Hepatocyte (in vitro differentiated cells): Measurements from ENCODE around the gene HSD17B3. TPM values are rescaled to one million over a fixed set of nuclear protein-coding genes. Genes with fewer than 3 reads are reported as not detected.

Experiments used
- DNase-seq: peaks from one replicate; pipeline ENCODE4 v3.0.0-alpha.2; 2016; ENCODE audit warnings: low spot score
- H2AFZ ChIP-seq: fragments of 200-600 bp; sonication (generic); 2 replicates; pipeline ENCODE4 v1.6.0; 2016; ENCODE audit warnings: antibody characterized with exemption, mild to moderate bottlenecking
- H3K27ac ChIP-seq: fragments of 200-600 bp; sonication (generic); 2 replicates; pipeline ENCODE4 v1.5.1; 2016; ENCODE audit warnings: mild to moderate bottlenecking
- H3K27me3 ChIP-seq: fragments of 200-600 bp; sonication (generic); 2 replicates; pipeline ENCODE4 v1.6.1; 2016
- H3K36me3 ChIP-seq: fragments of 200-600 bp; sonication (generic); replicated peaks from 2 replicates; pipeline ENCODE4 v1.5.1; 2016; ENCODE audit warnings: low read depth; ENCODE audit not compliant: insufficient read depth
- H3K4me1 ChIP-seq: fragments of 200-600 bp; sonication (generic); 2 replicates; pipeline ENCODE4 v1.5.1; 2016; ENCODE audit warnings: mild to moderate bottlenecking, moderate library complexity; ENCODE audit not compliant: insufficient read depth
- H3K4me2 ChIP-seq: fragments of 200-600 bp; sonication (generic); 2 replicates; pipeline ENCODE4 v1.6.0; 2016
- H3K4me3 ChIP-seq: fragments of 200-600 bp; sonication (generic); 2 replicates; pipeline ENCODE4 v1.5.1; 2016; ENCODE audit warnings: mild to moderate bottlenecking
- H3K79me2 ChIP-seq: fragments of 200-600 bp; sonication (generic); 2 replicates; pipeline ENCODE4 v1.6.0; 2017; ENCODE audit warnings: mild to moderate bottlenecking
- H3K9me2 ChIP-seq: fragments of 200-600 bp; sonication (generic); replicated peaks from 2 replicates; pipeline ENCODE4 v1.6.0; 2017; ENCODE audit warnings: mild to moderate bottlenecking; ENCODE audit not compliant: insufficient read depth
- H3K9me3 ChIP-seq: fragments of 200-600 bp; sonication (generic); 2 replicates; pipeline ENCODE4 v1.5.1; 2016; ENCODE audit warnings: low read depth, mild to moderate bottlenecking
- H4K20me1 ChIP-seq: fragments of 200-600 bp; sonication (generic); 2 replicates; pipeline ENCODE4 v1.6.0; 2016; ENCODE audit warnings: mild to moderate bottlenecking; ENCODE audit not compliant: insufficient read depth, poor library complexity, severe bottlenecking
- EZH2 ChIP-seq: fragments of 200-600 bp; sonication (generic); IDR thresholded peaks from 2 replicates; pipeline ENCODE4 v1.6.1; 2016; ENCODE audit warnings: antibody characterized with exemption, mild to moderate bottlenecking, borderline replicate concordance
- EZH2phosphoT487 ChIP-seq: fragments of 200-600 bp; sonication (generic); IDR thresholded peaks from one replicate; pipeline ENCODE4 v1.6.1; 2018; ENCODE audit warnings: antibody characterized with exemption, mild to moderate bottlenecking, low read depth, moderate library complexity; ENCODE audit not compliant: unreplicated experiment, severe bottlenecking
- WGBS: methylation state at CpG from one replicate; pipeline ENCODE4 v1.1.6; 2016; ENCODE audit warnings: low lambda C conversion rate; ENCODE audit errors: missing lambda C conversion rate; 5-methylcytosine and 5-hydroxymethylcytosine counted together
- polyA plus RNA-seq: library from polyadenylated mRNA; unstranded; fragments of >200 nt; fragmentation: Nextera tagmentation; extraction: Ambion mirVana; gene quantifications from 2 replicates; pipeline ENCODE4 v1.2.1, GENCODE V29; 2016
- total RNA-seq: library from RNA; depleted of rRNA; stranded (reverse); fragments of >200 nt; gene quantifications from 2 replicates; pipeline ENCODE4 v1.2.3, GENCODE V29; 2014
- TF ChIP-seq, protein P1 (sequence below): fragments of 200-600 bp; sonication (generic); IDR thresholded peaks from 2 replicates; pipeline ENCODE4 v1.5.1; 2016; ENCODE audit warnings: antibody characterized with exemption, mild to moderate bottlenecking; ENCODE audit not compliant: poor library complexity

The HSD17B3 gene
- total and polyA plus RNA-seq, 2 experiments from 2014 or later: 0.67 to 0.74 TPM

DNA sequence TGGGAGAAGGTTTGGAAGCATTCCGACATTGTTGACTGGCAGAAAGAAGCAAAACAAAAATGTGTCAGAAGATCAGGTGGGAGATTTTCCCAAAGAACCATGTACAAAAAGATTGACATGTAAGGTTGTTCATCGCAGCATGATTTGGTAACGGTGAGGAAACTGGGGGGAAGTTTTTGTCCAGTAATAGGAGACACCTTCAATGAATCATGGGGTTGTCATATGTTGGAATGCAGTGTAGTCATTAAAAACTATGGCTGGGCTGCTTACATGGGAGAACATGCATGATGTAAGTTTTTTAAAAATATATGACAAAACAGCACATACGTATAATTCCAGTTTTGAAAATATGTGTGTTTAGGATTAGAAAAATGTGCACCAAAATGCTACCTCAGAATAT, 50.5 kb downstream of the HSD17B3 start:
- Histone ChIP-seq H3K27ac (no peak overlapping the region), H3K4me1 (no peaks in the 10 kb centered on the region), H3K4me3 (no peak overlapping the region), H2AFZ (no peak overlapping the region), H3K27me3 (no peaks in the 10 kb centered on the region), H3K9me3 (no peaks in the 10 kb centered on the region), H3K36me3 (no peaks in the 10 kb centered on the region), H3K9me2 (no peaks in the 10 kb centered on the region), H3K79me2 (no peaks in the 10 kb centered on the region), H3K4me2 (no peak overlapping the region), H4K20me1 (no peaks in the 10 kb centered on the region)
- TF ChIP-seq EZH2phosphoT487: no peak
- TF ChIP-seq, protein P1, sequence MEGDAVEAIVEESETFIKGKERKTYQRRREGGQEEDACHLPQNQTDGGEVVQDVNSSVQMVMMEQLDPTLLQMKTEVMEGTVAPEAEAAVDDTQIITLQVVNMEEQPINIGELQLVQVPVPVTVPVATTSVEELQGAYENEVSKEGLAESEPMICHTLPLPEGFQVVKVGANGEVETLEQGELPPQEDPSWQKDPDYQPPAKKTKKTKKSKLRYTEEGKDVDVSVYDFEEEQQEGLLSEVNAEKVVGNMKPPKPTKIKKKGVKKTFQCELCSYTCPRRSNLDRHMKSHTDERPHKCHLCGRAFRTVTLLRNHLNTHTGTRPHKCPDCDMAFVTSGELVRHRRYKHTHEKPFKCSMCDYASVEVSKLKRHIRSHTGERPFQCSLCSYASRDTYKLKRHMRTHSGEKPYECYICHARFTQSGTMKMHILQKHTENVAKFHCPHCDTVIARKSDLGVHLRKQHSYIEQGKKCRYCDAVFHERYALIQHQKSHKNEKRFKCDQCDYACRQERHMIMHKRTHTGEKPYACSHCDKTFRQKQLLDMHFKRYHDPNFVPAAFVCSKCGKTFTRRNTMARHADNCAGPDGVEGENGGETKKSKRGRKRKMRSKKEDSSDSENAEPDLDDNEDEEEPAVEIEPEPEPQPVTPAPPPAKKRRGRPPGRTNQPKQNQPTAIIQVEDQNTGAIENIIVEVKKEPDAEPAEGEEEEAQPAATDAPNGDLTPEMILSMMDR: no peak
- no peak for TF ChIP-seq EZH2
- WGBS: 98% methylated on average over 4 of the region's 4 CpGs
- no peak for DNase-seq

DNA sequence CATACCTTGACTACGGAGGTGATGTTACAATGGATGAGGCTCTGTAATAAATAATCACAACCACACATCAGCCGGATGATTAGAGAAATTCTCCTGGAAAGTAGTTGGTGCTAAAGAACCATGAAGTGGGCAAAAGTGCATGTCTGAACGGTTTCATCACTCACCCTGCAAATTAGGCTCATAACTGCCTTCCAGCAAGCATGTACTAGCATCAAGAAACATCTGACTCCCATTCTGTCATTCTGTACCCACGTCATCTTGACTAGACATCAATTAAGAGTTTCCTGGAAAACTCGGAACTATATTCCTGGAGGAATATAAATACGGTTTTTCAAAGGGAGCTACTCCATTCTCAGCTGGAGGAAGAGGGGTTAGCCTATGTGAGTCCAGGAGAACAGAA, 52.2 kb downstream of the HSD17B3 start:
- 75% methylated on average over 6 of the region's 6 CpGs for WGBS
- Histone ChIP-seq H2AFZ (no peak overlapping the region), H3K9me3 (no peaks in the 10 kb centered on the region), H3K4me3 (no peak overlapping the region), H4K20me1 (no peaks in the 10 kb centered on the region), H3K27me3 (no peaks in the 10 kb centered on the region), H3K4me2 (no peak overlapping the region), H3K36me3 (no peaks in the 10 kb centered on the region), H3K27ac (no peak overlapping the region), H3K9me2 (no peaks in the 10 kb centered on the region), H3K4me1 (no peaks in the 10 kb centered on the region), H3K79me2 (no peaks in the 10 kb centered on the region)
- DNase-seq: no peak
- TF ChIP-seq, protein P1: no peak
- TF ChIP-seq EZH2: no peak
- no peak for TF ChIP-seq EZH2phosphoT487

DNA sequence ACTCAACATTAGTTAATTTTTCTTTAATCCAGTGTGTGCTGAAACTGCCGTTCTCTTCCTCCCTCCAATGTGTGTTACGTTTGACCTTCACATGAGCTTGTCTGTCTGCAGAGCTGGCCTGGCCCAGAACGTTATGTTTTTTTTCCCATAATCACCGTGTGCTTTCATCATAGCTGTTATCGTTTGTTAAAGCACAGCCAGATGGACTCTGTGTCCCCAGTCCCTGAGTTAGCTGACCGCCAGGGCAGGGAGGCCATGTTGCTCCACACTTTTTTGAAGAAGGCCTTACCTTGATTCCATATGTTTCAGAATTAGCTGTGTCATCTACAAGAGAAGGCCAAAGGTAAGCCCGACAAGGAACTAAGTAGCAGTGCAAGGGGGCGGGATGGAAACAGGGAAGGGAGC, 55.7 kb downstream of the HSD17B3 start:
- Histone ChIP-seq H3K27me3 (no peaks in the 10 kb centered on the region), H3K27ac (no peak overlapping the region), H3K9me3 (no peaks in the 10 kb centered on the region), H3K9me2 (no peaks in the 10 kb centered on the region), H3K4me3 (no peak overlapping the region), H2AFZ (no peak overlapping the region), H3K36me3 (no peaks in the 10 kb centered on the region), H3K79me2 (no peaks in the 10 kb centered on the region), H4K20me1 (no peaks in the 10 kb centered on the region), H3K4me1 (no peaks in the 10 kb centered on the region), H3K4me2 (no peak overlapping the region)
- WGBS: 87% methylated on average over 8 of the region's 8 CpGs
- DNase-seq: no peak
- TF ChIP-seq EZH2phosphoT487 (no peak), EZH2 (no peak)
- TF ChIP-seq, protein P1: no peak

DNA sequence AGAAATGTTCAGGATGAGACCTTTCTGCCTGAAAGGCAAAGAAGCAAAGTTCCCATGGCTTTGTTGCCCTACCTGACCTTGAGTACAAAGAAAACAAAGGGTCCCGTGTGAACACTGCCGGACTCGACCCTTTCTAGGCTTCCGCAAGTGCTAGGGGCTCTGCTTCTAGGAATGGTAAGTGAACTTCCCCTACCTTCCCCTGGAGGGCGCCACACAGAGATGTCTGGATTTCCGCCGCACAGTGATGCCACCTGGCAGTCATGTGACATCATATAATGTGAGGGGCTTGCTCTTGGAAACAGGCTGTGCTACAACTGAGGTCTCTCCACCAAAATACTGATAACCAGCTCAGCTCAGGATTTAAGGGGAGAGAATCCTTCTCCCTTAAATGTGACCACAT, 56.6 kb downstream of the HSD17B3 start:
- H3K4me1 ChIP-seq: no peaks in the 10 kb centered on the region
- H4K20me1 ChIP-seq: no peaks in the 10 kb centered on the region
- WGBS: 82% methylated on average over 7 of the region's 7 CpGs
- no peak for DNase-seq
- H2AFZ ChIP-seq: no peak overlapping the region
- no peaks in the 10 kb centered on the region for H3K9me3 ChIP-seq
- no peaks in the 10 kb centered on the region for H3K27me3 ChIP-seq
- no peak overlapping the region for H3K4me3 ChIP-seq
- no peak overlapping the region for H3K4me2 ChIP-seq
- TF ChIP-seq EZH2 (no peak), EZH2phosphoT487 (no peak)
- TF ChIP-seq, protein P1: no peak
- no peaks in the 10 kb centered on the region for H3K9me2 ChIP-seq
- no peaks in the 10 kb centered on the region for H3K79me2 ChIP-seq
- H3K27ac ChIP-seq: no peak overlapping the region
- H3K36me3 ChIP-seq: no peaks in the 10 kb centered on the region
